Endothelial cell of umbilical vein (primary cell): ENCODE data around the gene PDE7B. TPM values are rescaled to one million over a fixed set of nuclear protein-coding genes. Genes with fewer than 3 reads are reported as not detected.
A peak's percentile ranks its signal among the peaks of the same experiment; 100 is the strongest.

ENCODE experiments used
- BruUV-seq: library from RNA; stranded (reverse); fragments of 400-500 nt; replicated peaks from 2 replicates; lab custom pipeline; 2021; lab: Mats Ljungman, UMichigan
- CTCF ChIA-PET: fragments of 300-600, 350-600 bp; sonication (Branson Sonifier 250); formaldehyde crosslinking; loops from one replicate; lab custom pipeline; 2021; ENCODE audit warnings: antibody characterized with exemption, inconsistent platforms; lab: Charles Lee
- POLR2A ChIA-PET: fragments of 300-600, 350-600 bp; sonication (Branson Sonifier 250); formaldehyde crosslinking; loops from one replicate; lab custom pipeline; 2021; ENCODE audit warnings: antibody characterized with exemption, inconsistent platforms; lab: Charles Lee
- DNase-seq: peaks from one replicate; pipeline ENCODE4 v3.0.0-alpha.2; 2011; ENCODE audit warnings: low read depth, low spot score
- FAIRE-seq: peaks from 2 replicates; lab custom pipeline; 2011; peaks lifted over from hg19 to GRCh38; lab: Jason Lieb, UNC
- H2AFZ ChIP-seq: 2 replicates; pipeline ENCODE4 v1.6.0; 2012; ENCODE audit warnings: low read depth, low read length, control low read depth, inconsistent platforms
- H3K27ac ChIP-seq: 2 replicates; pipeline ENCODE4 v1.5.1; 2011; ENCODE audit warnings: low read depth, mild to moderate bottlenecking, control low read depth, low read length, moderate library complexity; ENCODE audit not compliant: insufficient read depth
- H3K27me3 ChIP-seq, 2 experiments: 2 replicates each; pipeline versions ENCODE4 v1.6.0 to v1.6.1; 2011; ENCODE audit warnings: low read length in 2 of 2, mixed read lengths in 1 of 2; ENCODE audit not compliant: control insufficient read depth in 2 of 2, insufficient read depth in 2 of 2
- H3K36me3 ChIP-seq, 2 experiments: 2 replicates in 1 of 2; 3 replicates in 1 of 2; pipeline ENCODE4 v1.5.1; 2011; ENCODE audit warnings: low read length in 2 of 2, mild to moderate bottlenecking in 1 of 2, moderate library complexity in 1 of 2; ENCODE audit not compliant: control insufficient read depth in 2 of 2, insufficient read depth in 2 of 2; ENCODE audit errors: extremely low read depth in 1 of 2
- H3K4me1 ChIP-seq: 3 replicates; pipeline ENCODE4 v1.5.1; 2011; ENCODE audit warnings: mild to moderate bottlenecking, low read length; ENCODE audit not compliant: control insufficient read depth, insufficient read depth; ENCODE audit errors: extremely low read depth
- H3K4me2 ChIP-seq: 2 replicates; pipeline ENCODE4 v1.6.1; 2011; ENCODE audit warnings: low read length, control low read depth, mixed read lengths; ENCODE audit not compliant: insufficient read depth
- H3K4me3 ChIP-seq, 3 experiments: fragments of 200-600 bp in 1 of 3; sonication (generic), shearing (Covaris generic) in 1 of 3; replicated peaks in 1 of 3; 2 replicates each; pipeline ENCODE4 v1.5.1; 2011 to 2016; ENCODE audit warnings: control low read depth in 3 of 3, low read length in 3 of 3, mild to moderate bottlenecking in 2 of 3, inconsistent platforms in 1 of 3, low read depth in 1 of 3, moderate library complexity in 1 of 3; ENCODE audit not compliant: insufficient read depth in 1 of 3
- H3K79me2 ChIP-seq: 2 replicates; pipeline ENCODE4 v1.6.0; 2012; ENCODE audit warnings: low read length, inconsistent platforms; ENCODE audit not compliant: control insufficient read depth, insufficient read depth
- H3K9ac ChIP-seq: replicated peaks from 2 replicates; pipeline ENCODE3; 2011; ENCODE audit warnings: low read length, control low read depth; ENCODE audit not compliant: insufficient read depth; ENCODE audit errors: extremely low read depth
- H3K9me1 ChIP-seq: replicated peaks from 3 replicates; pipeline ENCODE4 v1.6.0; 2011; ENCODE audit warnings: mild to moderate bottlenecking, low read length; ENCODE audit not compliant: control insufficient read depth, insufficient read depth; ENCODE audit errors: extremely low read depth
- H3K9me3 ChIP-seq: replicated peaks from 2 replicates; pipeline ENCODE4 v1.5.1; 2012; ENCODE audit warnings: low read length, inconsistent platforms; ENCODE audit not compliant: control insufficient read depth, insufficient read depth
- H4K20me1 ChIP-seq: replicated peaks from 2 replicates; pipeline ENCODE3; 2011; ENCODE audit warnings: mild to moderate bottlenecking, low read length; ENCODE audit not compliant: control insufficient read depth, insufficient read depth; ENCODE audit errors: extremely low read depth
- EZH2 ChIP-seq: IDR thresholded peaks from 2 replicates; pipeline ENCODE4 v1.6.1; 2012; ENCODE audit warnings: borderline replicate concordance, low read depth, mild to moderate bottlenecking, moderate library complexity, low read length, inconsistent platforms; ENCODE audit not compliant: severe bottlenecking
- FOS ChIP-seq: IDR thresholded peaks from 2 replicates; pipeline ENCODE4 v1.6.1; 2011; ENCODE audit warnings: mild to moderate bottlenecking, low read length, moderate library complexity, borderline replicate concordance; ENCODE audit not compliant: insufficient read depth
- GATA2 ChIP-seq: IDR thresholded peaks from 2 replicates; pipeline ENCODE4 v1.7.0; 2011; ENCODE audit warnings: low read depth, mild to moderate bottlenecking, moderate library complexity, mixed read lengths, low read length; ENCODE audit not compliant: insufficient read length, insufficient read depth
- JUN ChIP-seq: IDR thresholded peaks from 2 replicates; pipeline ENCODE4 v1.6.1; 2011; ENCODE audit warnings: borderline replicate concordance, low read depth; ENCODE audit not compliant: insufficient read length, insufficient read depth
- MYC ChIP-seq: IDR thresholded peaks from one replicate; pipeline ENCODE4 v1.6.1; 2011; ENCODE audit warnings: mild to moderate bottlenecking, low read depth, low read length
- dilution Hi-C: fragments of 300-500 bp; cut with MboI; formaldehyde crosslinking; loops from one replicate; pipeline ENCODE4 v1.15.0; 2019; ENCODE audit warnings: low sequenced_read_pairs; ENCODE audit not compliant: extremely low pct_ligation_motif_present
- intact Hi-C: fragments of 100-400 bp; cut with micrococcal nuclease; formaldehyde crosslinking; loops from one replicate; pipeline ENCODE4 v1.10.0; 2022
- polyA plus RNA-seq, 4 experiments: library from polyadenylated mRNA; depleted of rRNA in 3 of 4; stranded (reverse) in 3 of 4; unstranded in 1 of 4; fragments of >200 nt; gene quantifications; 2 replicates each; pipeline versions ENCODE4 v1.2.1 to v1.2.3, GENCODE V29; 2011 to 2012; ENCODE audit warnings: missing spikeins in 1 of 4
- total RNA-seq: library from RNA; stranded (reverse); gene quantifications from 2 replicates; pipeline ENCODE4 v1.2.3, GENCODE V29; 2021
- TF ChIP-seq, protein P1 (sequence below): IDR thresholded peaks from 2 replicates; pipeline ENCODE4 v1.6.1; 2011; ENCODE audit not compliant: insufficient read depth, insufficient read length

PDE7B gene
- total and polyA plus RNA-seq, 2 donors (not counting 3 experiments of a cell fraction or from before 2014, with no cell fraction given): 20.6 to 25.1 TPM

DNA sequence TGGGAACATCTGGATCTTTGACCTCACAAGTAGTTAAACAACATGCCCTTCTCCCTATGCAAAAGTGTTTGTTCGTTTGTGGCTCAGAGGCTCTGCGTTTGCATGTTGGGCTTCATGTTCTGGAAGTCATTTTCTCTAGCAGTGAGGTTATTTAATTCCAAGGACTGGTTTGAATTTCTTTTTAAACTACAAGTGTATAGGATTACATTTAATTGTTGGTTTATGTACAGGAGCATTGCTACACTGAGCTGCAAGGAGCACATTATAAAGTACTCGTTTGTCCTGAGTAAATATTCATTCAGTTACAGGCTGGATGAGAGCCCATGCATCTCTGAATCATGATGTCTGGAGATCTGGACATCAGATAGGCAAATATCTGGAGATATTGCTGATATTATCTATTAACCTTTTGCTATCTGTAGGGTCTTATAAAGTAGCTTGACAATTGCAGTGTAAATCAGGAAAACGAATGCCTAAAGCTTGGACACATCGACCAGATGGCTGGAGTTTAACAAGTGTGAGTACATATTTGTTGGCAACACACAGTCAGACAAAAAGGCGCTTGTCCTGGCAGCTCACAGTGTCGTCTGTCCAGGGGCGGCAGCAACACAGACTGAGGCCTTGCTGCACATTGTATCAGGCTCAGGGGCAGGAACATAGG, 84.6 kb downstream of the PDE7B start:
- H3K79me2 ChIP-seq: no peaks in the 10 kb centered on the region
- POLR2A ChIA-PET: no interaction called here
- no peaks in the 10 kb centered on the region for H3K36me3 ChIP-seq
- CTCF ChIA-PET: interaction anchor here (0.8 to 1.3 kb wide), 3 partner anchors 8 to 27 kb away, joined by 3 to 4 read pairs (median 3); no protein-coding TSS in a partner anchor
- peak; percentile 56 for TF ChIP-seq GATA2
- no peak for TF ChIP-seq JUN
- H3K4me2 ChIP-seq: no peak overlapping the region
- no peak for DNase-seq
- H3K27ac ChIP-seq: no peak overlapping the region
- H3K4me1 ChIP-seq: no peaks in the 10 kb centered on the region
- dilution Hi-C loops: no loop called here
- no peaks in the 10 kb centered on the region for H3K27me3 ChIP-seq
- no peak for FAIRE-seq
- no peaks in the 10 kb centered on the region for H4K20me1 ChIP-seq
- BruUV-seq: no TSS peak
- no peaks in the 10 kb centered on the region for H3K9me1 ChIP-seq
- intact Hi-C loops: no loop called here
- H2AFZ ChIP-seq: peak overlapping the region; percentile 33
- no peak overlapping the region for H3K9ac ChIP-seq
- no peaks in the 10 kb centered on the region for H3K9me3 ChIP-seq
- H3K4me3 ChIP-seq: no peak overlapping the region

DNA sequence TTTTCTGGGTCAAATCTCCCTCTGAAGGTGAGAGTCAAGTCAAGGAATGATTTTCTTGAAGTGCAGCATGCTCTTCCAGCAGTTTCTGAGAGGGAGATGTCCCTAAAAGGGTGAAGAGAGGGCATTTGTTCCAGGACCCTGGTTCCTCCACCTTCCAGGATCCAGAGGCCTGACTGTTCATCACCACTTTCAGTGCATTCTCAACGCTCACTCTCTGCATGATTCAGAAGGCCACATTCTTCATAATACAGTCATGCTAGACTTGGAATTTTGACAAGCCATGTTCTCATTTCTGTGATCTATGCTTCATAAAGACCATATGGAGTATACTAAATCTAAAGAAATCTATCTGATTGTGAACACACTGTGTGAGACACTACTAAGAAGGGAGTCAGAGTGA, 85.1 kb downstream of the PDE7B start:
- no peaks in the 10 kb centered on the region for H3K4me1 ChIP-seq
- POLR2A ChIA-PET: no interaction called here
- FAIRE-seq: no peak

More for the DNA sequence above, 85.1 kb downstream of the PDE7B start:
- Histone ChIP-seq H3K9me1 (no peaks in the 10 kb centered on the region), H3K9ac (no peak overlapping the region), H3K4me2 (no peak overlapping the region), H3K36me3 (no peaks in the 10 kb centered on the region), H3K4me3 (no peak overlapping the region), H4K20me1 (no peaks in the 10 kb centered on the region), H3K79me2 (no peaks in the 10 kb centered on the region), H3K9me3 (no peaks in the 10 kb centered on the region), H3K27ac (no peak overlapping the region), H3K27me3 (no peaks in the 10 kb centered on the region), H2AFZ (peak overlapping the region; percentile 33)
- no TSS peak for BruUV-seq
- CTCF ChIA-PET: interaction anchor here (0.8 to 1.3 kb wide), 3 partner anchors 9 to 27 kb away, joined by 3 to 5 read pairs (median 4); no protein-coding TSS in a partner anchor
- TF ChIP-seq MYC (no peak), EZH2 (no peak), JUN (peak; percentile 61), FOS (peak; percentile 61)
- TF ChIP-seq, protein P1, sequence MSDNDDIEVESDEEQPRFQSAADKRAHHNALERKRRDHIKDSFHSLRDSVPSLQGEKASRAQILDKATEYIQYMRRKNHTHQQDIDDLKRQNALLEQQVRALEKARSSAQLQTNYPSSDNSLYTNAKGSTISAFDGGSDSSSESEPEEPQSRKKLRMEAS: no peak
- dilution Hi-C loops (no loop called here), intact Hi-C loops (no loop called here)
- DNase-seq: peak; percentile 49
